GM21529 (cell line): ENCODE data around the gene GALNT13.

Source experiments
- ATAC-seq: cut with Tn5 transposase; IDR thresholded peaks from one replicate; pipeline ENCODE4 v1.9.1; 2021; ENCODE audit not compliant: unreplicated experiment

GALNT13 gene

GRCh38 chr2:154097833-154098398, 226.2 kb downstream of the GALNT13 start:
- ATAC-seq = no peak

GRCh38 chr2:154120706-154121105, 249.0 kb downstream of the GALNT13 start:
- ATAC-seq = no peak

- ATAC-seq = no peak
These were observed 254.2 kb downstream of the GALNT13 start for GRCh38 chr2:154125891-154126290.

DNA sequence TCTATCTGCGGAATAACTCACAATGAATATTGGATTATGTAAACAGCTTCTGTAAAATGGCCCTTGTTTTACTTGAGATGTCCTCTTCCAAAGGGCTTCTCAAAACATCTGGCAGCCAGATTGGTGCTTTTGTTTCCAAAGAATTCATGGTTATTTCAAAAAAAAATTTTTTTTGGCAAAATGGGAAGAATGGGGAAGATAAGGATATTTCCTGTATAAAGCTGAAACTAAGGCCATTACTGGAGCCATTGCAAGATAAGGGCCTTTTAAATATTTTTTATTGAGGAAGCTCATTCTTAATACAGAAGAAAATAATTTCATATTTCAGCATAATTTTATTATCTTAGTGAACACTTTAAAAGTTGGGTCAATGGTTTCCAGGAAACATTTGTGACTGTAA, 259.1 kb downstream of the GALNT13 start:
- ATAC-seq = no peak

- ATAC-seq = no peak
These were observed 261.1 kb downstream of the GALNT13 start for GRCh38 chr2:154132827-154133226.

DNA sequence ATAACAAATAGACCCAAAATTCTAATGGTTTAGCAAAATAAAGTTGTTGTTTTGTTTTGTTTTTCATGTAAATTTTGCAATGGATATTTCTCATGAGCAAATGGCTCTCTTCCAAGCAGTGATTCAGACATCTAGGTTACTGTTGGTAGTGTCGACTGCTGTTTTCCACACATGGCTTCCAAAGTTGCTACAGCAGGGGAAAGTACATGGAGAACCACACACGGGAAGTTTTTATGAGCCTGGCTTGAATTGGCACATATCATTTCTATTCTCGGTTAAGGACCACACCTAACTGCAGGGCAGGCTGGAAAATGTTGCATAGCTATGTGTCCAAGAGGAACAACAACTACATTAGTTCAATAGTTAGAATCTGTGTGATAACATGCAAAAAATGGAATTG, 262.1 kb downstream of the GALNT13 start:
- no peak for ATAC-seq

DNA sequence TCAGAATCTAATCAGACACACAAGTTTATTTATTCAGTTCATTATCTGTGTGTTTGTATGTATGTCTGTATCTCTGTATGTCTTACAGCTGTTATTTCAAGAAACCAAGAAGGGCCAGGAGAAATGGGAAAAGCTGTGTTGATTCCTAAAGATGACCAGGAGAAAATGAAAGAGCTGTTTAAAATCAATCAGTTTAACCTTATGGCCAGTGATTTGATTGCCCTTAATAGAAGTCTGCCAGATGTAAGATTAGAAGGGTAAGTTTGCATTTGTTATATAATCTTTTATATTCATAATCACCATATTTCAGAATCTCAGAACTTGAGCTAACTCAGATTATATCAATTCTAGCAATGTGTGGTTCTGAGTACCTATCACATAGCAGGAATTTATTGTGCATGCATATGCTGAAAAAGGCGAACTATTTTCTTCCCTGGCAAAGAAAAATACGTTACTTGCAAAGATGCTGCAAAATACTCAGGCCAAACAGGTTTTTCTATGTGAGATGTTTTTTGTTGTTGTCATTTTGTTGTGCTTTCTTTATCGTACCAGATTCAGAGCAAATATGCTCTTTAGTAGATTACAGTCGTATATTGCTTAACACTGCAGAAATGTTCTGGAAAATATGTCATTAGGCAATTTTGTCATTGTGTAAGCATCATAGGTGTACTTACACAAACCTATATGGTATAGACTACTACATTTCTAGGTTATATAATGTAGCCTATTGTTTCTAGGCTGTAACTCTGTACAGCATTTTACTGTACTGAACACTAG, 268.7 kb downstream of the GALNT13 start:
- ATAC-seq = no peak

DNA sequence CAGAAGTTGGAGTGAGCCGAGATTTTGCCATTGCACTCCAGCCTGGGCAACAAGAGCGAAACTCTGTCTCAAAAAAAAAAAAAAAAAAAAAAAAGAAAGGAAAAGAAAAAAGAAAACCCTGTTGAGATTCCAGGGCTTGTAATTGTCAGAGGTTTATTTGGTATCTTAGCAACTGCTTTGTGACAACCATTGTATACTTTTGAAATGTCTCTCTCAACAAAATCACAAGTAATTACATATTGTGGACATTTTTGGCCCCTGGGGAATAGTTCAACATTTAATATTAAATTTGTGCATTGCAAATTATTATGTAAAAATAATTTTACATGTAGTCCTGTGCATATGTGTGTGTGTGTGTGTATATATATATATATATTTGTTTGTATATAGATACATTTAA, 270.8 kb downstream of the GALNT13 start:
- no peak for ATAC-seq

GRCh38 chr2:154143105-154143504, 271.4 kb downstream of the GALNT13 start:
- no peak for ATAC-seq

GRCh38 chr2:154158101-154158500, 286.4 kb downstream of the GALNT13 start:
- ATAC-seq = no peak

DNA sequence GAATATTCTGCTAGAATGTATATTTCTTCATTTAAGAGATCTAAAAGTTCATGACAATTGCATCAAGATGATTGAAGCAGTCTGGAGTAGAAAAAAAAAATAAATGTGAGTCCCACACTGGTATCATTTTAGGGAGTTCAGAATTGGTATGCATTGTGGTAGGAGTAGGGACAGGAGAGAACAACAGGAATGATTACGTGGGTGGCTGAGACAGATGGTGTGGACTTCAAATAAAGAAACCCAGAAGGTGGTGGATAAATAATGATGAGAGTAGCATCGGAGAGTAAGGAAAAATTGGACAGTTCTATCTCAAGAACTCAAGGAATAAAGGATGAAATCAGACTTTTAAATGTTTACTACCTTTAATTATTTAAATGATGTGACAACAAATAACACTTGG, 289.6 kb downstream of the GALNT13 start:
- no peak for ATAC-seq

GRCh38 chr2:154170400-154170799, 298.7 kb downstream of the GALNT13 start:
- ATAC-seq = no peak

DNA sequence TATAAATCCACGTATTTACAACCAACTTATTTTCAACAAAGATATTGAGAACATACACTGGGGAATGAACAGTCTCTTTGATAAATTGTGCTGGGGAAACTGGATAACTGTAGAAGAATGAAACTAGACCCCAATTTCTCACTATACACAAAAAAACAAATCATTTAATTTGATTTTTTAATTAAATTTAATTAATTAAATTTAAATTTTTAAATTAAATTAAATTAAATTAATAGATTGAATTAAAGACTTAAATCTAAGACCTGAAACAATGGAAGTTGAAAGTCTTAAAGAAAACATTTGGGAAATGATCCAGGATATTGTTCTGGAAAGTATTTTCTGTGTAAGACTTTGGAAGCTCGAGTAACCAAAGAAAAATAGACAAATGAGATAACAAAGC, 301.4 kb downstream of the GALNT13 start:
- no peak for ATAC-seq

GRCh38 chr2:154173919-154174318, 302.2 kb downstream of the GALNT13 start:
- ATAC-seq = no peak

GRCh38 chr2:154182008-154182407, 310.3 kb downstream of the GALNT13 start:
- ATAC-seq = no peak

GRCh38 chr2:154187948-154188347, 316.2 kb downstream of the GALNT13 start:
- ATAC-seq = no peak

DNA sequence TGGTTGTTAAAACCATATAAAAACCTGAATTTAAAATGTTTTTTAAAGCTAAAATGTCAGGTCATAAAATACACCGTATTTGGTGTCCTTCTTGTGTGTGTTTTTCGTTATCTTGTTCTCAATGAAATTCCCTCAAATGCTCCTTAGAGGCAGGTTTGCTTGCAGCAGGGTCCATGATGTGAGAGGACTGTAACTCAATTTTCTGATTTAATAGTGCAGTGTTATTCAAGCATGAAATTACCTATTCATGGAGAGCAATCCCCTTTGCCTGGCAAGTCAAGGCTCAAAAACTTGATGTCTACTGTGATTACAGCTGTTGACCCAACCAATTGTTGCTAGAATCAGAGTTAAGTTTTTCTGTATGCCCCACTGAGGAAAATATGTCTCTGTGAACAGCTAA, 318.2 kb downstream of the GALNT13 start:
- ATAC-seq = no peak

DNA sequence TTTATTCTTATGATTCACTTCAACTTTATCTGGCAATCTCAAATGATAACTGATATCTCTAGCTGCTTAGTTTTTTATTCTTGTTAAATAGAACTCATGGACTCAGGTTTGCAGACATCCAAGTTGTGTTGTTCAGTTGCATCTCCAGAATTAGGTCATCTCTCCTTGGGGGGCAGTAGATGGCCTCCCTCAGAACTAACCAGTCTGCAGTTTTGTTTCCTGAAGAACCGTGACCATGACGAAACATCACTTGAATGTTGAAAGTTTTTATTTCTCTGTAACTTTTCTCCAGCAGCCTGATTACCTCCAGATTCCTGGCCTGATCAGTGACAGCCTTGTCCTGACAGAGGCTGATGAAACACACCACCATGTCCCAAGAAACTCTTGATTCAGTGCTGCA, 321.5 kb downstream of the GALNT13 start:
- ATAC-seq = no peak

- ATAC-seq = no peak
These were observed 323.4 kb downstream of the GALNT13 start for GRCh38 chr2:154194909-154195643.

- ATAC-seq = no peak
These were observed 324.0 kb downstream of the GALNT13 start for GRCh38 chr2:154195644-154196195.

GRCh38 chr2:154198866-154199265, 327.1 kb downstream of the GALNT13 start:
- ATAC-seq = no peak

- no peak for ATAC-seq
These were observed 331.5 kb downstream of the GALNT13 start for GRCh38 chr2:154203206-154203605.
